ENCODE data around the gene MCF2.

DNA sequence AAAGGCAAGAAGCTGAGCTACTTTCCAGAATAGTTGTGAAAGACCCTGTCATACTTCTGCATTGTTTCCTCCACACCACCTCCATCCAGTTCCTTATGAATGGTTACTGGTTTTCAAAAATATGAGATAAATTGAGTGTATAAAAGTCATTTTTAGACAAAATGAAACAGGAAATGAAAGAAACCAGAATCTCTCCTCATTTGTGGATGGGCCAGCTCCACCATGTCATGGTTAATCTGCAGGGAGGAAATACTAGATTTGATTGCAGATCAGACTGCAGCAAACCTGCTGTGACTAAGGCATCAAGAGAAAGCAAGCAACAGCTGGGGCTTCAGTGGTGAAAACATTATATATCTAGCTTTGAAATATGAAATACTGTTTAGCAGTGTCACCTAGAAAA lies 153.6 kb downstream of the MCF2 start:
- TF ChIP-seq EZH2 (IDR thresholded peaks at IDR 0.05; ENCODE audit: insufficient read depth, poor library complexity, severe bottlenecking): no peak
- TF ChIP-seq EZH2phosphoT487 (IDR thresholded peaks at IDR 0.05; ENCODE audit: insufficient read depth, low read depth): no peak

Measured in GM23248 (cell line).